Activated CD8-positive, alpha-beta T cell treated with anti-CD3 and anti-CD28 coated beads for 36 hours (primary cell): Measurements from ENCODE around the gene ME3. TPM values are rescaled to one million over a fixed set of nuclear protein-coding genes. Genes with fewer than 3 reads are reported as not detected.

Experiments
- ATAC-seq: fragments of 200-7000 bp; cut with Tn5 transposase; one replicate; pipeline ENCODE4 v1.10.0; 2021; ENCODE audit warnings: mild to moderate bottlenecking, moderate library complexity
- CTCF ChIA-PET: fragments of 350-600 bp; sonication (Branson Sonifier 250); formaldehyde crosslinking; loops from one replicate; lab custom pipeline; 2021; ENCODE audit warnings: antibody characterized with exemption; lab: Charles Lee
- POLR2A ChIA-PET: fragments of 350-600 bp; sonication (Branson Sonifier 250); formaldehyde crosslinking; loops from one replicate; lab custom pipeline; 2021; ENCODE audit warnings: antibody characterized with exemption; lab: Charles Lee
- DNase-seq: peaks from one replicate; pipeline ENCODE4 v3.0.0-alpha.2; 2020
- H3K27ac Mint-ChIP-seq: one replicate; pipeline ENCODE4 v1.8.0; 2021; ENCODE audit warnings: mild to moderate bottlenecking, mixed read lengths
- H3K27me3 Mint-ChIP-seq: one replicate; pipeline ENCODE4 v1.8.0; 2021; ENCODE audit warnings: mixed read lengths
- H3K36me3 Mint-ChIP-seq: one replicate; pipeline ENCODE4 v1.8.0; 2021; ENCODE audit warnings: low read depth, mixed read lengths
- H3K4me1 Mint-ChIP-seq: one replicate; pipeline ENCODE4 v1.8.0; 2021; ENCODE audit warnings: low read depth, mixed read lengths
- H3K4me3 Mint-ChIP-seq: one replicate; pipeline ENCODE4 v1.8.0; 2021; ENCODE audit warnings: mild to moderate bottlenecking, moderate library complexity, mixed read lengths
- H3K9me3 Mint-ChIP-seq: one replicate; pipeline ENCODE4 v1.8.0; 2021; ENCODE audit warnings: mixed read lengths
- CTCF ChIP-seq: fragments of 200-600 bp; IDR thresholded peaks from one replicate; pipeline ENCODE4 v1.8.0; 2022; ENCODE audit warnings: antibody characterized with exemption, mild to moderate bottlenecking
- intact Hi-C: fragments of 100-400 bp; cut with micrococcal nuclease; formaldehyde crosslinking; loops from one replicate; pipeline ENCODE4 v1.10.0; 2022
- total RNA-seq, 2 experiments: library from RNA; stranded (reverse); gene quantifications; one replicate each; pipeline ENCODE4 v1.2.3, GENCODE V29; 2021

The ME3 gene
- total RNA-seq, 2 experiments from 2014 or later: 5.0 to 6.2 TPM

GRCh38 chr11:86636275-86636674, 36.1 kb downstream of the ME3 start:
- peaks cover 3% of the 10 kb centered on the region for H3K9me3 Mint-ChIP-seq
- H3K36me3 Mint-ChIP-seq: no peaks in the 10 kb centered on the region
- DNase-seq: no peak
- H3K27me3 Mint-ChIP-seq: peaks cover 13% of the 10 kb centered on the region
- ChIA-PET CTCF (no interaction called here), POLR2A (no interaction called here)
- H3K27ac Mint-ChIP-seq: no peak overlapping the region
- intact Hi-C loops: no loop called here
- no peak for ATAC-seq
- no peak for TF ChIP-seq CTCF
- H3K4me1 Mint-ChIP-seq: peaks cover 25% of the 10 kb centered on the region
- H3K4me3 Mint-ChIP-seq: no peak overlapping the region

DNA sequence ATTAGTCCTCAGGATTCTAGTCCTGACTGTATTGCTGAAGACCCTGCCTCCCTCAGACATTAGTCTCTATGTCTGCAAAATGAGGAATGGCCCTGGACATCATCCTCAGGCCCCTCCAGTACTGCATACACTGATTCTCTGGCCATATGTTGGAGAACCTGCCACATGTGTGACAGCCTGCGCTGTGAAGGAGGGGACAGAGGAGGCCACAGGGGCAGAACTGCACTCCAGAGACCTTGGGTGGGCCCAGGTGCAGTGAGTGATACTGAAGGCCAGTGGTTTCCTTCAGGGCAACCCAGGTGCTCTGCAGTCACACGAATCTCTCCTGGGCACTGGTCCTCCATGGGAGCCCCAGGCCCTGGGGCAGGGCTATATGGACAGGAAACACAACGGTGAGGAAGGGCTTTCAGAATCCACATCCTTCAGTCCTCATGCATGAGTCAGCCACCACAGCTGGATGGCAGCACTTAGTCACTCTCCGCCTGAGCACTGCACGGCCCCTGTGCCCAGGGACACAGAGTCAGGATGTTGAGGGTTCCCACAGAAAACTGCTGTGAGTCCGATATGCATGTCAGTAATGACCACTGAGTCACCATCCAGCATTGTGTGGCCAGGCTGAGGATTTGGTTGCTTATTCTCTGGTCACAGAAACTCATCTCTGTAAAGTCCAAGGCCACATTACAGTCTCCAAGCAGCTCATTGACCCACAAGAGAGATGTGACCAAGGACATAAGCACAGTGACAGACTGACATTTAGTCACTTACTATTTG, 39.7 kb downstream of the ME3 start:
- DNase-seq (peak; percentile 76), ATAC-seq (peak; percentile 93)
- ChIA-PET POLR2A (no interaction called here), CTCF (no interaction called here)
- H3K27ac Mint-ChIP-seq: no peak overlapping the region
- TF ChIP-seq CTCF: no peak
- peaks cover 13% of the 10 kb centered on the region for H3K4me1 Mint-ChIP-seq
- H3K9me3 Mint-ChIP-seq: no peaks in the 10 kb centered on the region
- no peak overlapping the region for H3K4me3 Mint-ChIP-seq
- H3K36me3 Mint-ChIP-seq: no peaks in the 10 kb centered on the region
- peaks cover 12% of the 10 kb centered on the region for H3K27me3 Mint-ChIP-seq
- intact Hi-C loops: no loop called here

GRCh38 chr11:86630229-86630981, 42.0 kb downstream of the ME3 start:
- Mint-ChIP-seq H3K4me3 (no peak overlapping the region), H3K4me1 (peaks cover 8% of the 10 kb centered on the region), H3K27ac (no peak overlapping the region), H3K9me3 (no peaks in the 10 kb centered on the region), H3K27me3 (peaks cover 15% of the 10 kb centered on the region), H3K36me3 (no peaks in the 10 kb centered on the region)
- intact Hi-C loops: no loop called here
- ATAC-seq (no peak), DNase-seq (no peak)
- POLR2A ChIA-PET: no interaction called here
- CTCF ChIA-PET: no interaction called here
- no peak for TF ChIP-seq CTCF

DNA sequence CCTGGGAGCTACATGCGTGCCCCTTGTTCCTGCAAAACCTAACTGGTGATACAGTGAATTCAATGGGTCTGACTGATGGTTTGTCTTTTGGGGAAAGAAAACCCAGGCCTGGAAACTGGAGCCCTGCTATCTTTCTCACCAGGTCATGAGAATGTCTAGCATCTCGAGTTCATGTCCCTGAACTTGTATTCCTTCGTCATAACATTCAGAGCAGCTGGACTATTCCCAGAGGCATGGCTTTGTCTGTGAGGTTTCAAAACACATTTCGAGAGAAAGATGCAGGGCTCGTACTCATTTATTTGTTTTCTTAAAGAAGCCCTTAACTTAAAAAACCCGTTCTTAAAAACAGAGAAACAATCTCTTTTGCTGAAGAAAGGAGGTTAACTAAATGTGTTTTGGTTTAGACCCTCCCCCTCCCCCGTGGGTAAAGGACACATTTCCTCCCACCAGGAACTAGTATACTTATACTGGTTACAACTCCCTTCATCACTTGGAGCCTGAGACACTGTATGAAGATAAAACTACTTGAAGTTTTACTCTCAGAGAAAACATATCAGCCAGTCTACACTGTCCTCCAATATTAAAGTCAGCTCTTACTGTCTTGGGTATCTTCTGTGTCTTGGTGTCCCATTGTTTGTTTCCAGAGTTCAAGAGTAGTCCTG, 43.2 kb downstream of the ME3 start:
- ChIA-PET CTCF (interaction anchor here (1.3 to 1.8 kb wide), 2 partner anchors 21 to 165 kb away, joined by 3 to 4 read pairs; no protein-coding TSS in a partner anchor), POLR2A (no interaction called here)
- no peak for ATAC-seq
- intact Hi-C loops: no loop called here
- no peak overlapping the region for H3K4me3 Mint-ChIP-seq
- DNase-seq: no peak
- H3K4me1 Mint-ChIP-seq: peaks cover 8% of the 10 kb centered on the region
- no peak overlapping the region for H3K27ac Mint-ChIP-seq
- peaks cover 18% of the 10 kb centered on the region for H3K27me3 Mint-ChIP-seq
- no peak for TF ChIP-seq CTCF
- H3K9me3 Mint-ChIP-seq: no peaks in the 10 kb centered on the region
- H3K36me3 Mint-ChIP-seq: no peaks in the 10 kb centered on the region
